Erythroblast (primary cell): ENCODE measurements around the gene NTM.

Experiments
- GATA1 ChIP-seq: IDR thresholded peaks from 2 replicates; pipeline ENCODE4 v1.6.1; 2011; ENCODE audit warnings: low read depth, mild to moderate bottlenecking, control low read depth, low read length, moderate library complexity
- POLR2A ChIP-seq: IDR thresholded peaks from 2 replicates; pipeline ENCODE4 v1.6.1; 2011; ENCODE audit warnings: mild to moderate bottlenecking, low read length

DNA sequence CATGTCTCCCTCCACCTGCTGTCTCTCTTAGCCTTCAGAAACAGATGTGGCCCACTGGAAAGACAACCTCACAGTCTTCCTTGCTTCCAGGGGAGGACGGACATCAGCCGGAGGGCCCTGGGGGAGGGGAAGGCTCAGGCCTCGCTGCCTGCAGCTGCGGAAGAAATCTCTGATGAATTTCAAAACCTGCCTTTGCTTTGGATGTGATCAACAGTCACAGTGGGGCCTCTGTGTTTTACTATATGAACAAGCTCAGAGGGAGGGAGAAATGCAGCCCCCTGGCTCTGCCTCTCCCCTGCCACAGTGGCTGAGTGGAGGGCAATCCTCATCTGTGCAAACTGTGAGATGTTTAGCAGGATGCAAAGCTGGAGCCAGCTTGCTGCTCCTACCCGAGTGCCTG, 282.8 kb downstream of the NTM start:
- TF ChIP-seq POLR2A, result no peak
- TF ChIP-seq GATA1, result no peak
